ENCODE results near the gene PDGFA.

PDGFA gene

GRCh38 chr7:519484-520390 is at the start of gene PDGFA:
Gene PDGFA (minus strand): TSS chr7:519846. CDS start chr7:519001, 845 bp downstream.
- DNase-seq = peak; percentile 21

GRCh38 chr7:568031-568951 is 48.6 kb upstream of the PDGFA start:
- DNase-seq = no peak

- no peak for DNase-seq
Observed at GRCh38 chr7:567305-567883, 47.7 kb upstream of the PDGFA start.

GRCh38 chr7:566100-566499 is 46.5 kb upstream of the PDGFA start:
- no peak for DNase-seq

GRCh38 chr7:564176-564865 is 44.7 kb upstream of the PDGFA start:
- no peak for DNase-seq

GRCh38 chr7:563629-564170 is 44.1 kb upstream of the PDGFA start:
- no peak for DNase-seq

- DNase-seq = no peak
Observed at GRCh38 chr7:562789-563628, 43.4 kb upstream of the PDGFA start.

GRCh38 chr7:562374-562675 is 42.7 kb upstream of the PDGFA start:
- no peak for DNase-seq

GRCh38 chr7:561631-562373 is 42.2 kb upstream of the PDGFA start:
- DNase-seq = no peak

- DNase-seq = no peak
Observed at GRCh38 chr7:560966-561630, 41.5 kb upstream of the PDGFA start.

- no peak for DNase-seq
Observed at GRCh38 chr7:559396-559705, 39.7 kb upstream of the PDGFA start.

GRCh38 chr7:557558-557881 is 37.9 kb upstream of the PDGFA start:
- DNase-seq = no peak

- no peak for DNase-seq
Observed at GRCh38 chr7:556837-557557, 37.4 kb upstream of the PDGFA start.

- DNase-seq = no peak
Observed at GRCh38 chr7:556291-556826, 36.7 kb upstream of the PDGFA start.

- DNase-seq = no peak
Observed at GRCh38 chr7:555551-556160, 36.0 kb upstream of the PDGFA start.

- no peak for DNase-seq
Observed at GRCh38 chr7:553636-554111, 34.0 kb upstream of the PDGFA start.

- no peak for DNase-seq
Observed at GRCh38 chr7:552868-553635, 33.4 kb upstream of the PDGFA start.

Data from CD4-positive, alpha-beta T cell treated with Interleukin-6 for 4 hours (primary cell).